Osteoblast (primary cell): ENCODE results near the gene OR13C4. TPM values are rescaled to one million over a fixed set of nuclear protein-coding genes. Genes with fewer than 3 reads are reported as not detected.
A peak's percentile ranks its signal among the peaks of the same experiment; 100 is the strongest.

Experiments
- DNase-seq: peaks from one replicate; pipeline ENCODE4 v3.0.0; 2011; ENCODE audit warnings: low spot score, mixed read lengths; ENCODE audit not compliant: insufficient read length; ENCODE audit errors: missing footprints
- H2AFZ ChIP-seq: 2 replicates; pipeline ENCODE4 v1.6.0; 2011; ENCODE audit warnings: mild to moderate bottlenecking, low read length
- H3K27ac ChIP-seq: 2 replicates; pipeline ENCODE4 v1.5.1; 2011; ENCODE audit warnings: mild to moderate bottlenecking, low read depth, low read length, moderate library complexity
- H3K27me3 ChIP-seq: 2 replicates; pipeline ENCODE4 v1.6.0; 2012; ENCODE audit warnings: mild to moderate bottlenecking, control low read depth, inconsistent platforms, low read length, moderate library complexity; ENCODE audit not compliant: insufficient read depth
- H3K36me3 ChIP-seq: 2 replicates; pipeline ENCODE4 v1.5.1; 2011; ENCODE audit warnings: mild to moderate bottlenecking, low read length, control low read depth, moderate library complexity; ENCODE audit not compliant: insufficient read depth
- H3K4me1 ChIP-seq: 2 replicates; pipeline ENCODE4 v1.5.1; 2011; ENCODE audit warnings: mild to moderate bottlenecking, low read length, control low read depth, moderate library complexity; ENCODE audit not compliant: insufficient read depth
- H3K4me2 ChIP-seq: 2 replicates; pipeline ENCODE4 v1.6.0; 2011; ENCODE audit warnings: mild to moderate bottlenecking, low read length; ENCODE audit not compliant: insufficient read depth
- H3K4me3 ChIP-seq: fragments of 200-600 bp; sonication (generic); 3 replicates; pipeline ENCODE4 v1.5.1; 2012; ENCODE audit warnings: mild to moderate bottlenecking, low read length, inconsistent platforms; ENCODE audit not compliant: insufficient read depth
- H3K79me2 ChIP-seq: 2 replicates; pipeline ENCODE4 v1.6.0; 2012; ENCODE audit warnings: mild to moderate bottlenecking, low read length, control low read depth, inconsistent platforms; ENCODE audit not compliant: insufficient read depth
- H3K9me3 ChIP-seq: 2 replicates; pipeline ENCODE4 v1.5.1; 2011; ENCODE audit warnings: low read depth, low read length, control low read depth
- H4K20me1 ChIP-seq: 2 replicates; pipeline ENCODE4 v1.6.0; 2012; ENCODE audit warnings: mild to moderate bottlenecking, low read length, control low read depth; ENCODE audit not compliant: insufficient read depth
- CTCF ChIP-seq: IDR thresholded peaks from 2 replicates; pipeline ENCODE4 v1.5.1; 2011; ENCODE audit warnings: mild to moderate bottlenecking, low read depth, low read length, moderate library complexity; ENCODE audit errors: extremely low read depth
- total RNA-seq: library from RNA; depleted of rRNA; stranded (reverse); fragments of >200 nt; gene quantifications from 2 replicates; pipeline ENCODE4 v1.2.3, GENCODE V29; 2012

Gene OR13C4
- total RNA-seq, 1 donor: not detected

- H3K9me3 ChIP-seq: no peaks in the 10 kb centered on the region
- H3K4me1 ChIP-seq: no peaks in the 10 kb centered on the region
- peak; percentile 36 for DNase-seq
- no peak overlapping the region for H3K27ac ChIP-seq
- no peaks in the 10 kb centered on the region for H3K27me3 ChIP-seq
- no peak for TF ChIP-seq CTCF
- H3K4me3 ChIP-seq: no peak overlapping the region
- H2AFZ ChIP-seq: no peak overlapping the region
- no peaks in the 10 kb centered on the region for H4K20me1 ChIP-seq
- no peaks in the 10 kb centered on the region for H3K79me2 ChIP-seq
- no peaks in the 10 kb centered on the region for H3K36me3 ChIP-seq
- H3K4me2 ChIP-seq: no peak overlapping the region
These were observed 20.4 kb downstream of the OR13C4 start for GRCh38 chr9:104506565-104506964.

DNA sequence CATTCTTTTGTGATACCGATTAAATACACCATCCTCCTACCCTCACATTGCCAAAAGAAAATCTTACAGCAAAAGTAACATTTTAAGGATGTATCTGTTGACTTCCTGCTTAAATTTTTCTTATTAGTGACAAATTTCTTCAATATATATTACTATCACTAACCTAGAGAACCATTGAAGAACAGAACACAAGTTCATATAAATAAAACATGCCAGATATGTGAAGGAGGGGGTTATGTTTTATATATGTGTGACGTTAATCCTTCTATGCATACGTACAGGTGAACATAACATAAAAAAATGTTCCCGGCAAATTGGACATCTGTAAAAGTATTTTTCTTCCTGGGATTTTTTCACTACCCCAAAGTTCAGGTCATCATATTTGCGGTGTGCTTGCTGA, 23.0 kb downstream of the OR13C4 start, which contains the start of gene OR13F1:
Gene OR13F1, plus strand, starts transcription at position 301 of the 400 bp plus-strand sequence. Its CDS starts 0 bp downstream, at position 301.
- DNase-seq: no peak
- no peak for TF ChIP-seq CTCF
- H3K4me1 ChIP-seq: no peaks in the 10 kb centered on the region
- no peaks in the 10 kb centered on the region for H3K9me3 ChIP-seq
- H3K4me3 ChIP-seq: no peak within 1 kb of the TSS
- H2AFZ ChIP-seq: no peak within 1 kb of the TSS
- H3K27me3 ChIP-seq: no peaks in the 10 kb centered on the region
- H3K79me2 ChIP-seq: no peaks in the 10 kb centered on the region
- H4K20me1 ChIP-seq: no peaks in the 10 kb centered on the region
- H3K27ac ChIP-seq: no peak within 1 kb of the TSS
- H3K36me3 ChIP-seq: no peaks in the 10 kb centered on the region
- no peak within 1 kb of the TSS for H3K4me2 ChIP-seq

DNA sequence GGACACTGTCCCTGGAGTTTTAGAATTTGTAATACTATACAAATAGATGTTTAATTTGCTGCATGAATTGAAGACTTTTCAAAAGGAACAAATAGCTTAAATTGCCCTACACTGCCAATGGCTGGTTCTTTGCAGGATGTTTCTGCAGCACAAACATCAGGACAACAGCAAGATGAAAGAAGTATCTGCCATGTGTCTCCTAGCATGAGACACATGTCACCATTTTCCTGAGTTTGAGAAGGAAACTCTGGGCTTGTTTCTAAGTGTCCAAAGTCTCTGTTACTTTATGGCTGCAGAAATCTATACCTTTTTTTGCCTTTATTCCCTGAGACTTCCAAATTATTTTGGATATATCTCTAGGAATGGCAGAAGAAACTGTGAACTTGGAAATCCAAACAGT, 23.6 kb downstream of the OR13C4 start:
- DNase-seq: no peak
- H3K9me3 ChIP-seq: no peaks in the 10 kb centered on the region
- TF ChIP-seq CTCF: no peak
- H3K27me3 ChIP-seq: no peaks in the 10 kb centered on the region
- no peak overlapping the region for H2AFZ ChIP-seq
- H3K36me3 ChIP-seq: no peaks in the 10 kb centered on the region
- H3K4me2 ChIP-seq: no peak overlapping the region
- no peak overlapping the region for H3K4me3 ChIP-seq
- H3K4me1 ChIP-seq: no peaks in the 10 kb centered on the region
- no peaks in the 10 kb centered on the region for H3K79me2 ChIP-seq
- no peak overlapping the region for H3K27ac ChIP-seq
- H4K20me1 ChIP-seq: no peaks in the 10 kb centered on the region

- Histone ChIP-seq H3K27me3 (no peaks in the 10 kb centered on the region), H3K4me1 (no peaks in the 10 kb centered on the region), H2AFZ (no peak overlapping the region), H4K20me1 (no peaks in the 10 kb centered on the region), H3K79me2 (no peaks in the 10 kb centered on the region), H3K36me3 (no peaks in the 10 kb centered on the region), H3K4me3 (no peak overlapping the region), H3K4me2 (no peak overlapping the region), H3K27ac (no peak overlapping the region), H3K9me3 (no peaks in the 10 kb centered on the region)
- no peak for TF ChIP-seq CTCF
- no peak for DNase-seq
These were observed 32.2 kb downstream of the OR13C4 start for GRCh38 chr9:104494808-104495207.
